Daoy (cell line): ENCODE data around the gene ST6GALNAC3. TPM values are rescaled to one million over a fixed set of nuclear protein-coding genes. Genes with fewer than 3 reads are reported as not detected.
"Not testable (repeated sequence)": the region's sequence is repeated elsewhere in the genome, so short reads cannot be mapped to it uniquely, and the experiment has no call there.

ENCODE experiments used
- DNase-seq: peaks from one replicate; pipeline ENCODE4 v3.0.0-alpha.2; 2015; ENCODE audit warnings: low read depth
- total RNA-seq: library from RNA; depleted of rRNA; stranded (reverse); fragments of >200 nt; shearing (Covaris generic); gene quantifications from 2 replicates; pipeline ENCODE4 v1.2.3, GENCODE V29; 2014

The ST6GALNAC3 gene
- total RNA-seq, 1 experiment from 2014 or later, result 3.8 TPM

DNA sequence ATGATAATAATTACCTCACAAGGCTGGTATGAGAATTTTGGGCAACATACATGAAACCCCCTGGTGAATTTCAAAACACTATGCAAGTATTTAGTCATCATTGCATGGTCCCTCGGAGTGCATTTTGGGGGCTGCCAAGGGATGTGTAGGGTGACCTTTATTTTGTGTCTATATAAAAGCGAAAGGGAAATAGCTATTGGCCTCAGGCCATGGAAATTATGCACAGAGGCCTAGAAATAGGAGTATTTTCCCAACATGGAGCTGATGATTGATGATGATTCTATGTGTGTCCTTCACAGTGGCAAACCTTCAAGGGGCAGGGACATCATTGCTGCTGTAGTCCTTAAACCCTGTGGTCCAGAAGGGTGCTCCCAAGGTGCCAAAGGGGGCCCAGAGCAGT lies 265.5 kb downstream of the ST6GALNAC3 start:
- DNase-seq, result no peak

DNA sequence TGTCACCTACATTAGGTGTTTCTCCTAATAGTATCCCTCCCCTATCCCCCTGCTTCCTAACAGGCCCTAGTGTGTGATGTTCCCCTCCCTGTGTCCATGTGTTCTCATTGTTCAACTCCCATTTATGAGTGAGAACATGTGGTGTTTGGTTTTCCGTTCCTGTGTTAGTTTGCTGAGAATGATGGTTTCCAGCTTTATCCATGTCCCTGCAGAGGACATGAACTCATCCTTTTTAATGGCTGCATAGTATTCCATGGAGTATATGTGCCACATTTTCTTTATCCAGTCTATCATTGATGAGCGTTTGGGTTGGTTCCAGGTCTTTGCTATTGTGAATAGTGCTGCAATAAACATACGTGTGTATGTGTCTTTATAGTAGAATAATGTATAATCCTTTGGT lies 267.3 kb downstream of the ST6GALNAC3 start:
- DNase-seq, result not testable (repeated sequence)

DNA sequence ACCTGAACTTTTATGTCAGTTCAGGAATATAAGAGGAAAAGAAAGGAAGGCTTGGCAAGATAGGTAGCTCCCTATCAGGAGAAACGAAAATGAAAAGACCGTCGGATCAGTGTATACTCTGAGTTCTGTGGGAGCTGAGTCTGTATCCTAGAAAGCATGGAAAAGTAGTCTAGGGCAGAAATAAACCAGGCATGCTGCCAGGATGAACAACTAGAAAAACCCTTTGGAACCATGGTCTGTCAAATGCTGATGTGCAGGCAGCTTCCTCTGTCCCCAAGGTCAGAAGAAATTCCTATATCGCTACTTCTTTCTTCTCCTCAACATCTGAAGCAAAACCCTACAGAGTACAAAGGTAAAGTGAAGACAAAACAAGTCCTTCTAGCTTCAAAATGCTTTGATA lies 268.8 kb downstream of the ST6GALNAC3 start:
- DNase-seq, result no peak

DNA sequence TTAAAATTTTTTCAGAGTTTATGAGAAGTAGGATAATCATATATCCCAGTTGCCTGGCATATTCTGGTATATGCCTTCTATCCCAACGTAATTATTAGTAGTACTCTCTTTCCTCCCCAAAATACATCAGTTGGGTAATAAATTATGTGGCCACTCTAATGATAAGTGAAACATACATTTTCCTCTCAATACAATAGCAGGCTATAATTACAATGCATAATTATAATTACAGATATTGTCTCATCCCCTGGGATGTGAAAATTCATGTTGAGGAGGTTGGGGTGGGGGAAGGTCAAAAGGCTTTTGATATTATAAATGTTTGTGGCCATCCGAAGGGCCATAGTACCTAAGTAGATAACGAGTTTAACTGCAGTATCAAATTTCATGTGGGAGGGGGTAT lies 277.1 kb downstream of the ST6GALNAC3 start:
- no peak for DNase-seq

GRCh38 chr1:76352741-76353435 lies 278.3 kb downstream of the ST6GALNAC3 start:
- DNase-seq, result no peak

DNA sequence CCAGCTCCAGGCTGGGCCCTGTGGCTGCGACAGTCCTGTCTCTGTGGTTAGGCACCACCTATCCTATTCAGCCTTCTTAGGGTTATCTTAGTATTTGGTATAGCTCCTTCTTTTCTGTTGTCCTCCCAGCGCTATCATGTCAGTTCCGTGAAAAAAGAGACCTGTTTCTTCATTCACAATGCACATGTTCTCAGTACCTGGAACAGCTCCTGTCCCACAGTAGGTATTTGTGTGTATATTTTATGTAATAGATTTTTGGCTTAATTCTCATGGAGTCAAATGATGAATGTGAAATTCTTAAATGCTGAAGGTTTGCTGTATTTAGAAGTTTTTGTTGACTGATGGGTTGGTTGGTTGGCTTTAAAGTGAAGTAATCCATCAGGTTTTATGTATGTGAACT lies 279.7 kb downstream of the ST6GALNAC3 start:
- no peak for DNase-seq

DNA sequence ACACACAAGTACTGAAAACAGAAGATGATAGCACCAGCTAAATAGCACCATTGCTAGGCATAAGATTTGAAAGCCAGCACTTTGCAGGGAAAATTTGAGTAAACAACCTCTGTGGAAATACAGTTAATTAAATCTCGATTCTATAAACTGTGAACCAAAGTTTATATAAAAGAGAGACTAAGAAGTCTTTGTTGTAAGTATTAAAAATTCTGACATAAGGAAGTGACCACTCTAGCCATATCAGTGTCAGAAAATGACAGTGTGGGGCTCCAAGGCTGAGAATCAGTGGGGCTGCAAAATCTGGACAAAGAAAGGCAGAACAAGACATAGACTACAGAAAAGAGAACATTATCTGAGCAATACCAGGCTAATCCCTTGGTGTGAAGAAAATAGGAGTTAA lies 292.2 kb downstream of the ST6GALNAC3 start:
- DNase-seq, result no peak

GRCh38 chr1:76371941-76372340 lies 297.4 kb downstream of the ST6GALNAC3 start:
- no peak for DNase-seq

GRCh38 chr1:76374086-76374485 lies 299.5 kb downstream of the ST6GALNAC3 start:
- no peak for DNase-seq

DNA sequence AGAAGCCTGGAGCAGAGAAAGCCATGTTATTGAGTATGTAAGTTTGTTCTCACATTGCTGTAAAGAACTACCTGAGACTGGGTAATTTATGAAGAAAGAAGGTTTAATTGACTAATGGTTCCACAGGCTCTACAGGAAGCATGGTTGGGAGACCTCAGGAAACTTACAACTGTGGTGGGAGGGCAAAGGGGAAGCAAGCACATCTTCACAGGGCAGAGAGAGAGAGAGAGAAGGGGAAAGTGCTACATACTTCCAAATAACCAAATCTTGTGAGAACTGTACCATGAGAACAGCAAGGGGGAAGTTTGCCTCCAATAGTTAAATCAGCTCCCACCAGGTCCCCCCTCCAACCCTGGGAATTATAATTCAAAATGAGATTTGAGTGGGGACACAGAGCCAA lies 302.7 kb downstream of the ST6GALNAC3 start:
- no peak for DNase-seq

DNA sequence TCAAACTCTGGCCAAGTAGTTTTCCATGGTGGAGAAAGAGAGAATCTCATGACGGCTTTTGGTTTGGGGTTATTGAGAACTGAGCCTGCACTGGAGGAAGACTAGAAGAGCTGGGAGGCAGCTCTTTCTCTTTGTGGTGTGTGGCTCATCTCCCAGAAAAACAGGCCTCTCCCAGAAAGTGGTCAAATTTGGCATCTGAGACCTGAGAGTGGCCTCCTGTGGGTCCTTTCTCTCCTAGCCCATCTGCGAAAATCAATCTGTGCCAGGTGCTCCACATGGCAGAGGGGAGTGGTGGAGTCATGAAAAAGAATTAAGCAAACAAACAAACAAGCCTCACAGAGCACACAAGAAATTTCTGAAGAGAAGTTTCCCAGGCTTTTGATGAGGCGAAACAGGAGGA lies 305.0 kb downstream of the ST6GALNAC3 start:
- peak; percentile 56 for DNase-seq

GRCh38 chr1:76381450-76382097 lies 307.0 kb downstream of the ST6GALNAC3 start:
- no peak for DNase-seq

GRCh38 chr1:76388261-76388660 lies 313.7 kb downstream of the ST6GALNAC3 start:
- DNase-seq, result no peak

GRCh38 chr1:76390456-76390855 lies 315.9 kb downstream of the ST6GALNAC3 start:
- DNase-seq, result no peak

DNA sequence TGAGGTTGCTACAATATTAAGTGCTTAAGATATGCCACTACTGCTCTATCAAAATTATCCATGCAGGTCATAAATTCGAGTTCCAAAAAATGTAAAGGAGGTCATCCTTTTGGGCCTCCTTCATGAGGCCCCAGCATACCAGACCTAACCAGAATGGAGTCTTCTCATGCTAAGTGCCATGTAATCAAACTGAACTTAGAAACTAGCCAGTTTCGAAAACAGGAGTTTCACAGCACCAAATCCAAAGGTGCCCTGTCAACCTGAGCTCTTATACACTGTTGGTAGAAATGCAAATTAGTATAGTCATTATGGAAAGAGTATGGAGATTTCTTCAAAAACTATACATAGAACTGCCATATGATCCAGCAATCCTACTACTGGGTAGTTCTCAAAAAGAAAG lies 320.5 kb downstream of the ST6GALNAC3 start:
- DNase-seq, result no peak

DNA sequence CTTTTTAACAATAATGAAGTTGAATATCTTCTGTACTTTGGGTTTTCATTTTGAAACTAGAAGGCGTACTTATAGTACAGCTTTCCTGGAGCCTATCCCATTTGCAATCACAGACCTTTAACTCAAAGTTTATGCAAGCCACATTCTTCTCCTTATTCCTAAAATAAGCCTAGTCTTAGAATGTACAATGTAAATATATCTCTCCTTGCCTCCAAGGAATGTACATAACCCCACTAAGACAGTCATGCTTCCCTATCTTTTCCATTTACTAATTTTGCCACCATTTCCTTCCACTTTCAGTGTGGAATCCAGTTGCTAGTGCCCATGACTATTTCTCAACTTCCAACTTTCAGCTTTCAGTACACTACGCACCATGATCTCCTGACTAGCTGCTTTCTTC lies 327.6 kb downstream of the ST6GALNAC3 start:
- DNase-seq, result no peak

GRCh38 chr1:76408303-76408702 lies 333.8 kb downstream of the ST6GALNAC3 start:
- no peak for DNase-seq

DNA sequence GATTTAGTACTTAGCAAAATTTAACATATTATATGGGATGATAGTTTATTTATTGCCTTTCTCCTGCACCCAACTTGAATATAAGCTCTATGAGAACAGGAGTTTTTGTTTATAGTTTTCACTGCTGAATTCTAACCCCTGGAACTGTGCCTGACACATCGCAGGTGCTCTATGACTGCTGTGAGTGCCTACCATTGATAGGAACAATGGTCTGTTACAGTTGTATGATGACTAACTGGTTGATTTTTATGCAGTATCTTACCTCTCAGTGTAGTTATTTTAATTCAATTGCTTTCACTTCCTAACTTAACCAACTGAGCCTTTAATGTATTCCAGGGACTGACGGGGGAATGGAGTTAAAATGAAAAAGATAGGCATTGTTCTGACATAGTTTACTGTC lies 336.0 kb downstream of the ST6GALNAC3 start:
- DNase-seq, result no peak

DNA sequence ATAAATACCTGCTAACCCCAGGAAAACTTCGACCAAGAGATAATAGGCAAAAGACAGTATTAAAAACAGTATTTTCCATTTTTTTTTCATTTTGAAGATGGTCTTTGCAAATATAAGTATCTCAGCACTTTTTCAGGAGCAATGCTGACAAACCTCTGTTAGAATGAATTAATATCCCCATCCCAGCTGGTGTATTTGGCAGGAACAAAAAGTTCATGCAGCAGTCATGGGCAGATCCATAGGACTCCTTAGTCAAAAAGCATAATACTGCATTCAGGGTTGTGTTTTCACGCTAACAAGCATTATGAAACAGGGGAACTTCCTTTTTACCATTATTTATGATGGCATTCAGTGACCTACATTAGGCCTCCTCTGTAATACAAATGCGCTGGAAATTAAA lies 344.0 kb downstream of the ST6GALNAC3 start:
- DNase-seq, result no peak

GRCh38 chr1:76419603-76420002 lies 345.1 kb downstream of the ST6GALNAC3 start:
- no peak for DNase-seq

DNA sequence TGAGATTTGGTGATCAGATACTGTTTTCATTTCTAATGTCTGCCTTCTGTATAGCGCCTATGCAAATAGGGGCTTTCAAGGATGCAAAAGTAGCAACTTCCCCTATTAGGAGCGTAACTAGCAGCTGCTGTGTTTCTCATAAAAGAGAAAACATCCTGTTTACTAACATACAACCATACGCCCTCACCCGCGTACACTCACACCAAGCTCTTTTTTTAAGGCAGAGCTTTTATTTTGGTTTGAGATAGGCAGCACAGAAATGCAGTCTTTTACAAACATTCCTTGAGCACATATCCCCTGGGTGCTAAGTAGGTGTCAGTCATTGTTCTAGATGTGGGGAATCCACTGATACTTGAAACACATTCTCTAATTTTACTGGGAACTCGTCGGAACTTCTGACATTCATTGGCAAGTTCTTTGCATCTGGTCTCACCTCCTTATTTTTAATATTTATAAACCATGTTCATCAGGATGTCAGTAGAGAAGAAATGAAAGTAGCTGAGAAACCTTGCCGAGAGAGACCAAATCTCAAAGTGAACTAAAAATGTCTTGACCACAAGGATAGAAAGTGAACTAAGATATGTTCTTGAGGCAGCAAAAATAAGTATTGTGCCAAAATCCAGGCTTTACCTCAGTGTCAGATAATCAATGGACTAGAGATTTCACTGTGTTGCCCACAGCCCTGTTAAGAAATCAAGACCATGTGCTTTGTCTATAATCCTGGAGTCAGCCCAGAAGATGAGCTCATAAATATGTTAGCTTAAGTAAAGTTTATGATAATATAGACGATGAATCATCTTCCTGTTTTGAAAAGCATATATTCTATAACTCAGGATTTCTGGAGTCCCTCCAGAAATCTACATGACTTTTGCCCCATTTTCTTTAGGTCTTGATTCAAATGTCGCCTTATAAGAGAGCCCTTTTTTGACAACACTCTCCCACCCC lies 350.9 kb downstream of the ST6GALNAC3 start:
- peak; percentile 49 for DNase-seq

- DNase-seq, result no peak
Observed at GRCh38 chr1:76426606-76427005, 352.1 kb downstream of the ST6GALNAC3 start.

- DNase-seq, result no peak
Observed at GRCh38 chr1:76428028-76428427, 353.5 kb downstream of the ST6GALNAC3 start.
